Omental fat pad (tissue), 4 donors: ENCODE results near the gene SLC22A5. TPM values are rescaled to one million over a fixed set of nuclear protein-coding genes. Genes with fewer than 3 reads are reported as not detected.

ENCODE experiments used
- ATAC-seq: fragments of 150-250 bp; one replicate; pipeline ENCODE4 v1.9.1; 2016; ENCODE audit warnings: mild to moderate bottlenecking, moderate library complexity; ENCODE audit not compliant: low FRiP score
- DNase-seq: peaks from one replicate; pipeline ENCODE4 v3.0.0-alpha.2; 2019; ENCODE audit warnings: low spot score
- total RNA-seq, 4 donors: library from RNA; depleted of rRNA; stranded (reverse); fragments of >200 nt; gene quantifications; one replicate each; pipeline ENCODE4 v1.1.0, GENCODE V29; 2016
- TF ChIP-seq, protein P1 (sequence below), 3 donors: fragments of 450-650 bp; IDR thresholded peaks; one replicate each; pipeline ENCODE4 v1.5.1; 2016 to 2017; ENCODE audit warnings: antibody characterized with exemption in 3 of 3, mild to moderate bottlenecking in 3 of 3, moderate library complexity in 2 of 3

Gene SLC22A5
- total RNA-seq, 4 donors from 2014 or later, result 7.6 to 38.7 (median 28.6) TPM

DNA sequence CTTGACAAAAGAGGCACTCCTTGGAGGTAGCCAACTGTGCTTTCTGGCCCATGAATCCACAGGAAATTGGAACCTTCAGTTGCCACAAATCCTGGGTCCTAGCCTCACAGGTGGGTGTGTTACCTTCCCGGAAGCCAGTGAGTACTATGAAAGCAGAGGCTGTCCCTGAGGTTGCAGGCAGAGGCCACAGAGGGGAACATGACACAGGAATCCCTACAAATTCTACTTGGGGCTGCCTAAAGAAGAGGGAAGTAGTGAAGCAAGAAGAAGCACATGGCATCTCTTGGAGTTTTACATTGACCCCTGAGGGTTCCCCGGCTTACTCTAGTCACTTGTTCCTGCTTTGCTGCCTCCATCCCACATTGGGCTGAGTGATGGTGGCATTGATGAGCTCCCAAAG lies 2.6 kb downstream of the SLC22A5 start:
- DNase-seq (no peak), ATAC-seq (no peak)
- TF ChIP-seq, protein P1, sequence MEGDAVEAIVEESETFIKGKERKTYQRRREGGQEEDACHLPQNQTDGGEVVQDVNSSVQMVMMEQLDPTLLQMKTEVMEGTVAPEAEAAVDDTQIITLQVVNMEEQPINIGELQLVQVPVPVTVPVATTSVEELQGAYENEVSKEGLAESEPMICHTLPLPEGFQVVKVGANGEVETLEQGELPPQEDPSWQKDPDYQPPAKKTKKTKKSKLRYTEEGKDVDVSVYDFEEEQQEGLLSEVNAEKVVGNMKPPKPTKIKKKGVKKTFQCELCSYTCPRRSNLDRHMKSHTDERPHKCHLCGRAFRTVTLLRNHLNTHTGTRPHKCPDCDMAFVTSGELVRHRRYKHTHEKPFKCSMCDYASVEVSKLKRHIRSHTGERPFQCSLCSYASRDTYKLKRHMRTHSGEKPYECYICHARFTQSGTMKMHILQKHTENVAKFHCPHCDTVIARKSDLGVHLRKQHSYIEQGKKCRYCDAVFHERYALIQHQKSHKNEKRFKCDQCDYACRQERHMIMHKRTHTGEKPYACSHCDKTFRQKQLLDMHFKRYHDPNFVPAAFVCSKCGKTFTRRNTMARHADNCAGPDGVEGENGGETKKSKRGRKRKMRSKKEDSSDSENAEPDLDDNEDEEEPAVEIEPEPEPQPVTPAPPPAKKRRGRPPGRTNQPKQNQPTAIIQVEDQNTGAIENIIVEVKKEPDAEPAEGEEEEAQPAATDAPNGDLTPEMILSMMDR (IDR thresholded peaks at IDR 0.05), result no peak

DNA sequence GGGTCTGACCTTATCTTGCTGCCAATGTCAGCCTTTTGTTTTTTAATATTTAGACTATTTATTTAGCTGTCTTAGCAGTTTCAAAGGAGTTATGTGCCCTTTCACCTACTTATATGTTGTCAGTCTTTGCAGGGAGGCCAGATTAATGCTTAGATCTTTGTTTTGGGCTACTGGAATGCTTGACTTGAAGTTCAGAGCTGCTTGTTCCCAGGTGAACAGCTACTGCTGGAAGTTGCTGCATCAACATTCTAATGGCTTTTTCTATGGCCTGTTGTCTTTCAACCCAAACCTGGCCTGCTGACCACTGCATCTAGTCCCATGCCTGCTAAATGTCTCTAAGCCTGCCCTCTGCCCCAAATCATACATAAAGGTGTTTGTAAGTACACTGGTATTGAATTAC lies 3.0 kb downstream of the SLC22A5 start:
- no peak for ATAC-seq
- TF ChIP-seq, protein P1 (IDR thresholded peaks at IDR 0.05), result no peak

DNA sequence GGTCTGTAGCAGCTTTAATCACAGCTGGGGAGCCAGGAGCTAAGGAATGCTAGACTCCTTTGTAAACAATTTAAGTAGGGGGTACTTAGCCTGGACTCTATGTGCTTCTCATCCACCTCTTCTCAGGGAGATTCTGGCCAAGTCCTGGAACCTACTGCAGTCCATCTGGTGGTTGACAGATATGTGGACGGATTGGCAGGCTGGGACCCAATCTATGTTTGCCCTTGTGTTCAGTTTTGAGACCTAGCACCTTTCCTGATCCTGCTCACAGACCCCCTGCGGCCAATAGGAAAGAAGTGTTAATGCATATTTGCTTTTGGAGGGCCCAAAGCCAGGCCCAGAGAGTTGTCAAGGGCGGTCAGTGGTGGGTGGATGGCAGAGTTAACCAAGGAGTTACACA lies 6.4 kb downstream of the SLC22A5 start:
- TF ChIP-seq, protein P1 (IDR thresholded peaks at IDR 0.05), result no peak
- ATAC-seq (no peak), DNase-seq (no peak)

More for the DNA sequence above, 3.0 kb downstream of the SLC22A5 start:
- DNase-seq, result no peak

DNA sequence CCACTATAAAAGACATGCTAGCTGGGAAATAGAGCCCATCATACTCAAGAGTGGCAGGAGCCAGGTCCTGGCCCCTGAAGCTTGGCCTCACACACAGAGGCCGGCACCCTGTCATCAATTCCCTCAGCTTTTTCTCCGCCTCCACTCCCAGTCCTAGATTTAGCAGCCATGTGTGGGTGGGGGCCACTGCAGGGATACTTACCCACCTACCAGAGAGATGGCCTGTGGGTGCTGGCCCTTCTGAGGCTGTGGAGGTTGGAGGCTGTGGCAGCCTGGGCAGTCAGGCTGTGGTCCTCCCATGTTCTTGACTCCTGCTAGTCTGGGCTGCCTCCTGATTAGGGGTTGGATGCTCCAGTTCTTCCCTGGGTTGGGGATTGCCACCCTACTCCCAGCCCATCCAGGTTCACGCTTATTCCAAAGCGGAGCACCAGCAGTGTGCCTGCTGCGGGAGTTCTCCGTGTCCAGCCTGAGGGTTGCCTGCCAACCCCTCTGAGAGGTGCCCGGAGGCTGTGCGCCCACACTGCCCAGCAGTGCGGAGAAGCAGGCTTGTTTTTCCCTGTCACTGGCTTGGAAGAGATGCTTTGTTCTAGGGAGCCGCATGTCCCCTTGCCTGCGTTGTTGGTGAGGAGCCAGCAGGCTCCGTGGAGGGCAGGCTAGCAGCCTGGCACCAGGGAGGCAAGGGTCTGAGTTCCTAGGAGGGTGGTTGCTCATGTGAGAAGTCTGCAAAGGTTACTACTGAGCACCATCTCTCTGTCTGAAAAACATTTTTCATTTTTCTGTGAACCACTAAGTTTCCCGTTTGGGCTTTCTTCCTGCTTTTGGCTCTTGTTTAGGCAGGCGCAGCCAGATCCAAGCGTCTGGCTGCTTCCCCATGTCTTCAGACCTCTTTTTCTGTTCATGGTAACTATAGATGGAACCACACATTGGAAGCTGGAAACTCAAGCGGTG lies 7.5 kb downstream of the SLC22A5 start:
- DNase-seq (no peak), ATAC-seq (no peak)
- TF ChIP-seq, protein P1 (IDR thresholded peaks at IDR 0.05), result no peak

DNA sequence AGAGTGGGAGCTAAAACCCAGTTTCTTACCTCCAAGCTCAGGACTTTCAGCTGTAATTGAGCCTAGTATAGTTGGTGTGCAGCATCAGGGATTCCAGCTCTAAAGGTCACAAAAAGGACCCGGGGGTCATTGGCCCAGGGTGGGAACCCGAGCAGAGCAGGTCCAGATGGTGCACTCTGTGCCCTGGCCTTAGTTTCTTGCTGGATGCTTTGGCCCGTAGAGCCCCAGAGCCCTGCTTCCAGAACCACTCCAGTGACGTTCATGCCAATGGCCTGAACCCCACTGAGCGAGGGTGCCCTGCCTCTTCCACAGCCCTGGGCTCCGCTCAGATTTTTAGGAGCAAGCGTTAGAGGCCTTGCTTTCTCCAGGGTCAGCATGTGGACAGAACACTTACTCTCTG lies 8.2 kb downstream of the SLC22A5 start:
- ATAC-seq, result no peak
- DNase-seq, result no peak
- TF ChIP-seq, protein P1 (IDR thresholded peaks at IDR 0.05), result no peak

DNA sequence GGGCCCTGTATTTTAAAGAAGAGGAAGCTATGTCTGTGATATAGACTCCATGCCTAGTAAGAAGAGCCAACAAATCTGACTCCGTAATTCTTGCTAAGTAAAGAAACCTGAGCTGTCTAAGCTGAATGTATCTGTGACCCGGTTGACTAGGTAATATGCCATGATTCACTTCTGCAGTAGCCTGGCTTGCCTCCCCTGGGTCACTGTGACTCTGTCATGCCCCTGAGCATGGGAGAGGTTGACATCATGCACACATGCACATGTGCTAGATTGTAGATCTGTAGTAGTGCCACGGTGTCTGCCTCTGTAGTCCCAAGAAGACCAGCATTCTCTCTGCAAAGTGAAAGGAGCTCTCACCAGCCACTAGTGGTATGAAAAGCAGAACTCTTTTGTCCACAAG lies 9.1 kb downstream of the SLC22A5 start:
- TF ChIP-seq, protein P1 (IDR thresholded peaks at IDR 0.05), result no peak
- ATAC-seq (no peak), DNase-seq (no peak)

DNA sequence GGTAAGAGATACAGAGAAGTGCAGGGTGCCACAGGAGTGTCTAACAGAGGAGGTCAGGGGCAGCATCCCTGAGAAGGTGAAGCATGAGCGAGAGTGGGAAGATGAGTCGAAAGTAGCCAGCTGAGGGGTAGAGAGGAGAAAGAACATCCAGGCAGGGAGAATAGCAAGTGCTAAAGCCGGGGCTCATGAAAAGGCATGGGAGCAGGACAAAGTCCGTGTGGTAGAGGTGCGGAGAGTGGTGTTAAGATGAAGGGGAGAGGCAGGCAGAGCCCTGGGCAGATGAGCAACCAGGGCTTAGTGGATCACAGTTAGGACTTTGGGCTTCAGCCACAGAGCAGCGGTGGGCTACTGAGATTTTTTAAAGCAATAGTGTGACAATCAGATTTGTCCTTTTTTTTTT lies 10.5 kb downstream of the SLC22A5 start:
- TF ChIP-seq, protein P1 (IDR thresholded peaks at IDR 0.05), result no peak
- DNase-seq, result no peak
- ATAC-seq, result no peak
